GM12878 (cell line): Measurements from ENCODE around the gene FKRP. TPM values are rescaled to one million over a fixed set of nuclear protein-coding genes. Genes with fewer than 3 reads are reported as not detected.

Experiments
- ATAC-seq: fragments of 200-7000 bp; cut with Tn5 transposase; 3 replicates; pipeline ENCODE4 v1.9.1; 2020; ENCODE audit warnings: mild to moderate bottlenecking, moderate library complexity
- BruUV-seq: library from RNA; stranded (reverse); fragments of 400-500 nt; replicated peaks from 2 replicates; lab custom pipeline; 2021; lab: Mats Ljungman, UMichigan
- CTCF ChIA-PET: fragments of 300-600 bp; sonication (Branson Sonifier 250); formaldehyde crosslinking; extraction: SDS; loops from one replicate; lab custom pipeline; 2021; ENCODE audit warnings: inconsistent platforms; lab: Yijun Ruan, JAX
- POLR2A ChIA-PET: fragments of 350-600 bp; formaldehyde crosslinking; extraction: SDS; loops from one replicate; lab custom pipeline; 2021; ENCODE audit warnings: inconsistent platforms; lab: Charles Lee
- RAD21 ChIA-PET: fragments of 300-600 bp; sonication (Branson Sonifier 250); formaldehyde crosslinking; loops from one replicate; lab custom pipeline; 2023; ENCODE audit warnings: antibody characterized with exemption; ENCODE audit not compliant: unreplicated experiment; lab: Charles Lee
- SMC1A ChIA-PET: fragments of 300-600 bp; sonication (Branson Sonifier 250); formaldehyde crosslinking; loops from one replicate; lab custom pipeline; 2023; ENCODE audit not compliant: unreplicated experiment, uncharacterized antibody; lab: Charles Lee
- DNase-seq: peaks from one replicate; pipeline ENCODE4 v3.0.0-alpha.2; 2011; ENCODE audit warnings: low read depth, low spot score
- FAIRE-seq: peaks from 3 replicates; lab custom pipeline; 2011; peaks lifted over from hg19 to GRCh38; lab: Jason Lieb, UNC
- H2AFZ ChIP-seq: 2 replicates; pipeline ENCODE4 v1.6.0; 2011; ENCODE audit warnings: low read depth, low read length, control low read depth; ENCODE audit not compliant: control insufficient read depth
- H3K27ac ChIP-seq: 2 replicates; pipeline ENCODE4 v1.5.1; 2011; ENCODE audit warnings: control low read depth; ENCODE audit not compliant: control insufficient read depth, insufficient read depth
- H3K27me3 ChIP-seq, 2 experiments: replicated peaks in 1 of 2; 2 replicates each; pipeline versions ENCODE4 v1.6.0 to v1.6.1; 2011; ENCODE audit warnings: low read length in 1 of 2; ENCODE audit not compliant: control insufficient read depth in 2 of 2, insufficient read depth in 2 of 2
- H3K36me3 ChIP-seq, 2 experiments: 2 replicates each; pipeline ENCODE4 v1.5.1; 2011; ENCODE audit warnings: low read length in 1 of 2; ENCODE audit not compliant: control insufficient read depth in 2 of 2, insufficient read depth in 2 of 2
- H3K4me1 ChIP-seq: 2 replicates; pipeline ENCODE4 v1.6.1; 2011; ENCODE audit warnings: mild to moderate bottlenecking, low read length, moderate library complexity, mixed read lengths; ENCODE audit not compliant: control insufficient read depth, insufficient read depth
- H3K4me2 ChIP-seq: 2 replicates; pipeline ENCODE4 v1.6.0; 2011; ENCODE audit warnings: control low read depth; ENCODE audit not compliant: control insufficient read depth, insufficient read depth
- H3K4me3 ChIP-seq: fragments of 200-600 bp; sonication (generic); 2 replicates; pipeline ENCODE4 v1.5.1; 2016
- H3K79me2 ChIP-seq: 2 replicates; pipeline ENCODE4 v1.6.0; 2011; ENCODE audit warnings: low read length; ENCODE audit not compliant: control insufficient read depth, insufficient read depth
- H3K9ac ChIP-seq: 2 replicates; pipeline ENCODE4 v1.8.0; 2011; ENCODE audit warnings: low read length, control low read depth, mixed read lengths; ENCODE audit not compliant: control insufficient read depth, insufficient read depth
- H3K9me3 ChIP-seq: replicated peaks from 3 replicates; pipeline ENCODE4 v1.5.1; 2011; ENCODE audit warnings: mild to moderate bottlenecking, low read length; ENCODE audit not compliant: control insufficient read depth, insufficient read depth
- H4K20me1 ChIP-seq: 2 replicates; pipeline ENCODE4 v1.6.0; 2011; ENCODE audit not compliant: control insufficient read depth, insufficient read depth
- BCLAF1 ChIP-seq: fragments of 450-650 bp; IDR thresholded peaks from 2 replicates; pipeline ENCODE4 v1.6.1; 2017; ENCODE audit warnings: antibody characterized with exemption, mild to moderate bottlenecking, moderate library complexity
- POLR2A ChIP-seq: IDR thresholded peaks from 2 replicates; pipeline ENCODE4 v1.6.1; 2011; ENCODE audit warnings: low read depth, mild to moderate bottlenecking, low read length
- WGBS: methylation state at CpG from one replicate; pipeline ENCODE4 v1.1.6; 2016; ENCODE audit warnings: low lambda C conversion rate; ENCODE audit not compliant: insufficient replicate concordance, insufficient coverage; ENCODE audit errors: missing lambda C conversion rate; 5-methylcytosine and 5-hydroxymethylcytosine counted together
- in situ Hi-C: fragments of 300-500 bp; cut with MboI; formaldehyde crosslinking; loops from 9 replicates; pipeline ENCODE4 v1.14.3; 2018; ENCODE audit warnings: mixed read lengths
- intact Hi-C: fragments of 100-400 bp; cut with micrococcal nuclease; formaldehyde crosslinking; loops from one replicate; pipeline ENCODE4 v1.14.2; 2022; ENCODE audit not compliant: unreplicated experiment
- polyA plus RNA-seq, 11 experiments: library from polyadenylated mRNA; depleted of rRNA in 4 of 11; unstranded in 6 of 11; stranded (reverse) in 5 of 11; fragments of >200 nt; fragmentation: Nextera tagmentation in 4 of 11; fragmentation: Illumina TruSeq in 1 of 11; extraction: Ambion mirVana in 4 of 11; extraction: Trizol in 1 of 11; gene quantifications; 1 replicate in 1 of 11; 2 replicates in 10 of 11; pipeline versions ENCODE4 v1.2.1 to v1.2.3, GENCODE V29; 2011 to 2016; ENCODE audit warnings: inconsistent platforms in 2 of 11, missing spikeins in 2 of 11, low read depth in 1 of 11
- total RNA-seq, 4 experiments: library from RNA; depleted of rRNA in 3 of 4; stranded (reverse); fragments of >200 nt in 3 of 4; fragmentation: Illumina TruSeq in 1 of 4; extraction: Trizol in 1 of 4; gene quantifications; 2 replicates each; pipeline versions ENCODE4 v1.2.1 to v1.2.3, GENCODE V29; 2013 to 2021

FKRP gene
- total and polyA plus RNA-seq, 10 of the 15 experiments (the other 5 are each of a cell fraction or from before 2014, with no cell fraction given): 1.3 to 14.1 (median 7.8) TPM

GRCh38 chr19:46720503-46721239 is 25.2 kb upstream of the FKRP start:
- intact Hi-C loops (no loop called here), in situ Hi-C loops (no loop called here)
- ChIA-PET CTCF (interaction anchor here (0.7 to 1.8 kb wide), 3 partner anchors 8 to 28 kb away, joined by 3 to 6 read pairs (median 3); no protein-coding TSS in a partner anchor), SMC1A (no interaction called here), POLR2A (interaction anchor here (0.6 kb wide), 1 partner anchor 69 kb away, joined by 3 read pairs; no protein-coding TSS in a partner anchor), RAD21 (no interaction called here)
- Histone ChIP-seq H3K27me3 (no peaks in the 10 kb centered on the region), H3K4me3 (no peak overlapping the region), H2AFZ (no peak overlapping the region), H3K36me3 (peaks cover 4 to 46% of the 10 kb centered on the region in 2 experiments; a peak in 3 of 4 replicates), H3K27ac (no peak overlapping the region), H3K9ac (no peak overlapping the region), H3K4me2 (no peak overlapping the region), H3K4me1 (peaks cover 30% of the 10 kb centered on the region), H3K9me3 (no peaks in the 10 kb centered on the region), H4K20me1 (no peaks in the 10 kb centered on the region), H3K79me2 (peaks cover 20% of the 10 kb centered on the region)
- TF ChIP-seq POLR2A (peak; percentile 42; the same call in 1 of the 2 replicates), BCLAF1 (no peak)
- no peak for FAIRE-seq
- DNase-seq: no peak
- BruUV-seq: no TSS peak
- 78% methylated on average over 22 of the region's 22 CpGs for WGBS
- ATAC-seq: no peak
